ENCODE results near the gene ATOH1. TPM values are rescaled to one million over a fixed set of nuclear protein-coding genes. Genes with fewer than 3 reads are reported as not detected.

ATOH1 gene
- total RNA-seq, 2 donors from 2014 or later: not detected

- H3K27ac ChIP-seq: no peak overlapping the region
- H3K4me1 ChIP-seq (ENCODE audit: control insufficient read depth in 1 of 2, low read depth in 2 of 2): no peaks in the 10 kb centered on the region
- TF ChIP-seq CTCF (IDR thresholded peaks at IDR 0.05): no peak
- H3K27me3 ChIP-seq (replicated peaks; ENCODE audit: insufficient read depth): no peaks in the 10 kb centered on the region
- H3K9me3 ChIP-seq: no peaks in the 10 kb centered on the region
- no peak overlapping the region for H3K4me3 ChIP-seq
- ATAC-seq (ENCODE audit: insufficient number of reproducible peaks, low FRiP score, low read depth) (no peak), DNase-seq (ENCODE audit: low spot score) (no peak)
- no peaks in the 10 kb centered on the region for H3K36me3 ChIP-seq
These were observed 24.1 kb downstream of the ATOH1 start for GRCh38 chr4:93852680-93853079.

- no peak for TF ChIP-seq CTCF (IDR thresholded peaks at IDR 0.05)
- no peaks in the 10 kb centered on the region for H3K4me1 ChIP-seq (ENCODE audit: control insufficient read depth in 1 of 2, low read depth in 2 of 2)
- no peak for ATAC-seq (ENCODE audit: insufficient number of reproducible peaks, low FRiP score, low read depth)
- no peaks in the 10 kb centered on the region for H3K27me3 ChIP-seq (replicated peaks; ENCODE audit: insufficient read depth)
- H3K27ac ChIP-seq: no peak overlapping the region
- H3K4me3 ChIP-seq: no peak overlapping the region
- no peaks in the 10 kb centered on the region for H3K9me3 ChIP-seq
- H3K36me3 ChIP-seq: no peaks in the 10 kb centered on the region
- no peak for DNase-seq (ENCODE audit: low spot score)
These were observed 27.4 kb downstream of the ATOH1 start for GRCh38 chr4:93855926-93856325.

DNA sequence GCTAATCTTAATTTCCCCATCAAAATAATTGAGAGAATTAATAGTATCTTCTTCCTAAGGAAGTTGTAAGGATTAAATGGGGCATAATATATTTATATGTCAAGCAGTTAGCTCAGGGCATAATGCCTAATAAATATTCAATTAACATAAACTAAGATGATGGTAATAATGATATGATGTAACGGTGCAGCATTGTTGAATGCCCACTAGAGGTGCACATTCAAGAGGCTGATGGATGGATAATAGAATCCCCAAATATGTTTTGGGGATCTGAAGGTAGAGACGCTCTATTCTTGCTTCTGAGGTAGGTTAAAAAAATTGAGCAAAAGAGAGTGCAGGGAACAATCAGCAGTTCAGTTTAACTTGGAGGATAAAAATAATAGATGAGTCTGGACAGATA lies 37.1 kb downstream of the ATOH1 start:
- no peak overlapping the region for H3K27ac ChIP-seq
- H3K4me3 ChIP-seq: no peak overlapping the region
- ATAC-seq (ENCODE audit: insufficient number of reproducible peaks, low FRiP score, low read depth) (no peak), DNase-seq (ENCODE audit: low spot score) (no peak)
- no peak for TF ChIP-seq CTCF (IDR thresholded peaks at IDR 0.05)
- H3K36me3 ChIP-seq: no peaks in the 10 kb centered on the region
- no peaks in the 10 kb centered on the region for H3K4me1 ChIP-seq (ENCODE audit: control insufficient read depth in 1 of 2, low read depth in 2 of 2)
- H3K9me3 ChIP-seq: no peaks in the 10 kb centered on the region
- H3K27me3 ChIP-seq (replicated peaks; ENCODE audit: insufficient read depth): no peaks in the 10 kb centered on the region

DNA sequence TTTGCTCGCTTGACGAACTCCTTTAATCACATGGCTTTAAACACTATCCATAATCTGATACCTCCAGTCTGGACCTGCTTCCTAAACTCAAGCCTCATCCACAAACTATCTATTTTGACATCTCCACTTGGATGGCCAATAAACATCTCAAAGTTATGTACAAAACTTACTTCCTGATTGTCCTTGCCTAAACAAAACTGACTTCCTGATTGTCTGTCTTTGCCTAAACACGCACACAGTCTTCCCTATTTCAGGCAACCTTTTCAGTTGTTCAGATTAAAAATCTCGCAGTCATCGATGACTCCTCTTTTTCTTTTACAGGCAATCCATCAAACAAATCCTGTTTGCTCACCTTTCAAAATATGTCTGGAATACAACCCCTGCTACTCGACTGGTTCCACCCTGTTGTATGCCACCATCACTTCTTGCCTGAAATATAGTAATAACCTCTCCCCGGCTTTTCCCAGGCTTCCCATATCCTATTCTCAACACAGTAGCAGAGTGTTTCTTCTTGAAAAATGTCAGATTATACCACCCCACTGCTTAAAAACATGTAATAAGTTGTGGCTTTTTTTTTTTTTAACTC lies 39.0 kb downstream of the ATOH1 start:
- H3K9me3 ChIP-seq: no peaks in the 10 kb centered on the region
- no peak for ATAC-seq (ENCODE audit: insufficient number of reproducible peaks, low FRiP score, low read depth)
- no peak overlapping the region for H3K27ac ChIP-seq
- TF ChIP-seq CTCF (IDR thresholded peaks at IDR 0.05): no peak
- H3K27me3 ChIP-seq (replicated peaks; ENCODE audit: insufficient read depth): no peaks in the 10 kb centered on the region
- DNase-seq (ENCODE audit: low spot score): no peak
- no peaks in the 10 kb centered on the region for H3K36me3 ChIP-seq
- no peaks in the 10 kb centered on the region for H3K4me1 ChIP-seq (ENCODE audit: control insufficient read depth in 1 of 2, low read depth in 2 of 2)
- no peak overlapping the region for H3K4me3 ChIP-seq

DNA sequence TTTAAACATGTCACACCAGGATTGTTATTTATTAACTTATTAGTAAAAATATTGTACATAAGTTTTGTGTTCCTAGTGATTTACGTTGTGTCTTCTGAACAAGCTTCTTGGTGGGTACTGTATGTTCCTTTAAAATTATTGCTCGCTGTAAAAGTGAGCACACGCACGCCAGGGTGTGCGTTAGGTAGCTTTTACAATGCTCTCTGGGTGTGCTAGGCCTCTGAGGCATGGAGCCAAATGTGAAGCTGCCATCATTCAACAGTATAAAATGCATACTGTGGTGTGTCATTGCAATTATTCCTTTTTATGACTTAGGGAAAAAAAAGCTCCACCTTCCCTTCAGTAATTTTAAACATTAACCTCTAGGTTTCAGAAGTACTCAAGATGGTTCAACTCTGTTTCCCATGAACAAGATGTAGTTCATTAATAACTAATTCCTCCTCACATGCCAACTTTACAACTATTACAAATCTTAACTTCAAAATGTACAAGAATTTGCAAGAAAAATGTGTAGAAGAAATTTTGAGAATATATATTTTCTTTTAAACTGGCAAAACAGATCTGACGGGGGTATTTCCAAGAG lies 42.4 kb downstream of the ATOH1 start:
- DNase-seq (ENCODE audit: low spot score): no peak
- H3K4me3 ChIP-seq: no peak overlapping the region
- no peak for TF ChIP-seq CTCF (IDR thresholded peaks at IDR 0.05)
- no peaks in the 10 kb centered on the region for H3K9me3 ChIP-seq
- no peak overlapping the region for H3K27ac ChIP-seq
- no peak for ATAC-seq (ENCODE audit: insufficient number of reproducible peaks, low FRiP score, low read depth)
- H3K36me3 ChIP-seq: no peaks in the 10 kb centered on the region
- H3K27me3 ChIP-seq (replicated peaks; ENCODE audit: insufficient read depth): no peaks in the 10 kb centered on the region
- no peaks in the 10 kb centered on the region for H3K4me1 ChIP-seq (ENCODE audit: control insufficient read depth in 1 of 2, low read depth in 2 of 2)

Measured in thoracic aorta (tissue), 2 donors.